OCI-LY7 (cell line): ENCODE data around the gene USB1. TPM values are rescaled to one million over a fixed set of nuclear protein-coding genes. Genes with fewer than 3 reads are reported as not detected.

ENCODE experiments used
- BruUV-seq: library from RNA; stranded (reverse); fragments of 400-500 nt; replicated peaks from 2 replicates; lab custom pipeline; 2021; lab: Mats Ljungman, UMichigan
- CTCF ChIA-PET: fragments of 300-600 bp; sonication (Branson Sonifier 250); formaldehyde crosslinking; loops from one replicate; lab custom pipeline; 2022; ENCODE audit warnings: antibody characterized with exemption; ENCODE audit not compliant: unreplicated experiment; lab: Charles Lee
- POLR2A ChIA-PET: fragments of 300-600 bp; sonication (Branson Sonifier 250); formaldehyde crosslinking; loops from one replicate; lab custom pipeline; 2022; ENCODE audit warnings: antibody characterized with exemption; lab: Charles Lee
- DNase-seq: peaks from one replicate; pipeline ENCODE4 v3.0.0-alpha.2; 2015; ENCODE audit warnings: low spot score
- H2AFZ ChIP-seq: fragments of 200-600 bp; sonication (generic), shearing (Covaris generic); 2 replicates; pipeline ENCODE4 v1.6.1; 2014; ENCODE audit warnings: mild to moderate bottlenecking, antibody characterized with exemption, low read length, moderate library complexity
- H3K27ac ChIP-seq: fragments of 200-600 bp; sonication (generic); 2 replicates; pipeline ENCODE4 v1.5.1; 2014; ENCODE audit warnings: mixed run types, low read depth, mild to moderate bottlenecking, moderate library complexity, low read length, inconsistent platforms; ENCODE audit not compliant: poor library complexity, severe bottlenecking
- H3K36me3 ChIP-seq: fragments of 200-600 bp; sonication (generic); 2 replicates; pipeline ENCODE4 v1.6.1; 2014; ENCODE audit warnings: mild to moderate bottlenecking, antibody characterized with exemption, low read length, moderate library complexity, mixed read lengths; ENCODE audit not compliant: insufficient read depth
- H3K4me1 ChIP-seq: fragments of 200-600 bp; sonication (generic); 2 replicates; pipeline ENCODE4 v1.5.1; 2014; ENCODE audit warnings: mild to moderate bottlenecking, low read length; ENCODE audit not compliant: insufficient read depth, poor library complexity, severe bottlenecking
- H3K4me2 ChIP-seq: fragments of 200-600 bp; sonication (generic); 2 replicates; pipeline ENCODE4 v1.6.1; 2014; ENCODE audit warnings: mild to moderate bottlenecking, low read length
- H3K4me3 ChIP-seq: fragments of 200-600 bp; sonication (generic); 2 replicates; pipeline ENCODE4 v1.5.1; 2014; ENCODE audit warnings: mild to moderate bottlenecking, low read depth, low read length; ENCODE audit not compliant: poor library complexity, severe bottlenecking
- H3K79me2 ChIP-seq: fragments of 200-600 bp; sonication (generic); 2 replicates; pipeline ENCODE4 v1.6.1; 2016; ENCODE audit warnings: low read depth, mild to moderate bottlenecking, low read length, moderate library complexity, mixed read lengths; ENCODE audit not compliant: insufficient read depth
- H3K9me2 ChIP-seq: fragments of 200-600 bp; sonication (generic); 2 replicates; pipeline ENCODE4 v1.6.1; 2016; ENCODE audit warnings: mild to moderate bottlenecking, low read length, mixed read lengths; ENCODE audit not compliant: insufficient read depth
- H3K9me3 ChIP-seq: fragments of 200-600 bp; sonication (generic); 2 replicates; pipeline ENCODE4 v1.6.1; 2014; ENCODE audit warnings: mild to moderate bottlenecking, mixed run types, low read length, mixed read lengths
- H4K20me1 ChIP-seq: fragments of 200-600 bp; sonication (generic); 2 replicates; pipeline ENCODE4 v1.6.1; 2014; ENCODE audit warnings: mild to moderate bottlenecking, antibody characterized with exemption, low read length, moderate library complexity, mixed read lengths; ENCODE audit not compliant: insufficient read depth
- EZH2phosphoT487 ChIP-seq: fragments of 200-600 bp; sonication (generic); IDR thresholded peaks from 2 replicates; pipeline ENCODE4 v1.6.1; 2018; ENCODE audit warnings: low read depth, borderline replicate concordance, mild to moderate bottlenecking, mixed run types, antibody characterized with exemption, low read length, moderate library complexity, mixed read lengths
- intact Hi-C: fragments of 100-400 bp; cut with micrococcal nuclease; formaldehyde crosslinking; loops from one replicate; pipeline ENCODE4 v1.10.0; 2022; ENCODE audit not compliant: unreplicated experiment
- total RNA-seq, 2 experiments: library from RNA; depleted of rRNA in 1 of 2; stranded (reverse); fragments of >200 nt in 1 of 2; shearing (Covaris generic) in 1 of 2; gene quantifications; 2 replicates each; pipeline ENCODE4 v1.2.3, GENCODE V29; 2014 to 2022
- TF ChIP-seq, protein P1 (sequence below): fragments of 200-600 bp; sonication (generic); conservative IDR thresholded peaks from 2 replicates; pipeline ENCODE4 v1.5.1; 2014; ENCODE audit warnings: mild to moderate bottlenecking, antibody characterized with exemption, low read length, moderate library complexity, mixed read lengths

Gene USB1
- total RNA-seq, 2 experiments from 2014 or later: 12.5 to 48.3 TPM

DNA sequence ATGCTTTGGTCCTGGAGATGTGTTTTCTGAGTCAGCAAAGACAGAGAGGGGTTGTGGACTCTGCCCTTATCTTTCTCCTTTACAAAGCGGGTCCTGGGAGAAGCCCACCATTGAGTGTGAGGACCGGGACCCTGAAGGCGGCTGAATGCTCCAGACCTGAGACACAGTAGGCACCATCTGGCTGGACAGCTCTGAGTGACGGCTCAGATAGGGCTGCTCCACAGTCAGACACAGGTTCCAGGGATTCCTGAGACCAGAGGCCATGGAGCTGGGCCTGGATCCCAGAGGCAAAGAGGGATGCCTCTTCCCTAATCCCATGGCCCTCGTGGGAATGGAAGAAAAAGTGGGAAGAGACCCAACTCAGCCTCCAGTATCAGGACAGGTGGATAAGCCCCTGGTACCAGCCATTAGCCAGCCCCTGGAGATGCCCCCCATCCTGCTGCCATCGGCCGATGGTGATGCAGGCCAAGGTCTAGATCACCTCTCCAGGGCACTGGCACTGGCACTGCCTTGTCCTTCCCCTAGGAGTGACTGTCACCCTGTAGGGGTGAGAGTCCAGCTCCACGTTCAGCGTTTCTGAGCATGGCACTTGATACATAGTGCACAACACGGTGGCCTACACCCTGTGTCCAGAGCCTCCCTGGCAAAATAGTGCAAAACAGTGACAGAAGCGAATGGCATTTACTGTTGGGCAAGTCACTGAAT is 29.1 kb downstream of the USB1 start:
- DNase-seq: no peak
- no TSS peak for BruUV-seq
- no peak overlapping the region for H3K4me3 ChIP-seq
- H3K4me1 ChIP-seq: peaks cover 34% of the 10 kb centered on the region
- no peaks in the 10 kb centered on the region for H3K79me2 ChIP-seq
- no peak for TF ChIP-seq EZH2phosphoT487
- TF ChIP-seq, protein P1, sequence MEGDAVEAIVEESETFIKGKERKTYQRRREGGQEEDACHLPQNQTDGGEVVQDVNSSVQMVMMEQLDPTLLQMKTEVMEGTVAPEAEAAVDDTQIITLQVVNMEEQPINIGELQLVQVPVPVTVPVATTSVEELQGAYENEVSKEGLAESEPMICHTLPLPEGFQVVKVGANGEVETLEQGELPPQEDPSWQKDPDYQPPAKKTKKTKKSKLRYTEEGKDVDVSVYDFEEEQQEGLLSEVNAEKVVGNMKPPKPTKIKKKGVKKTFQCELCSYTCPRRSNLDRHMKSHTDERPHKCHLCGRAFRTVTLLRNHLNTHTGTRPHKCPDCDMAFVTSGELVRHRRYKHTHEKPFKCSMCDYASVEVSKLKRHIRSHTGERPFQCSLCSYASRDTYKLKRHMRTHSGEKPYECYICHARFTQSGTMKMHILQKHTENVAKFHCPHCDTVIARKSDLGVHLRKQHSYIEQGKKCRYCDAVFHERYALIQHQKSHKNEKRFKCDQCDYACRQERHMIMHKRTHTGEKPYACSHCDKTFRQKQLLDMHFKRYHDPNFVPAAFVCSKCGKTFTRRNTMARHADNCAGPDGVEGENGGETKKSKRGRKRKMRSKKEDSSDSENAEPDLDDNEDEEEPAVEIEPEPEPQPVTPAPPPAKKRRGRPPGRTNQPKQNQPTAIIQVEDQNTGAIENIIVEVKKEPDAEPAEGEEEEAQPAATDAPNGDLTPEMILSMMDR: no peak
- no peak overlapping the region for H3K27ac ChIP-seq
- no peaks in the 10 kb centered on the region for H3K9me3 ChIP-seq
- no peaks in the 10 kb centered on the region for H3K9me2 ChIP-seq
- intact Hi-C loops: no loop called here
- POLR2A ChIA-PET: interaction anchor here (0.8 kb wide), 1 partner anchor 100 kb away, joined by 3 read pairs; no protein-coding TSS in a partner anchor
- no peaks in the 10 kb centered on the region for H4K20me1 ChIP-seq
- H3K4me2 ChIP-seq: no peak overlapping the region
- CTCF ChIA-PET: no interaction called here
- no peak overlapping the region for H2AFZ ChIP-seq
- no peaks in the 10 kb centered on the region for H3K36me3 ChIP-seq

DNA sequence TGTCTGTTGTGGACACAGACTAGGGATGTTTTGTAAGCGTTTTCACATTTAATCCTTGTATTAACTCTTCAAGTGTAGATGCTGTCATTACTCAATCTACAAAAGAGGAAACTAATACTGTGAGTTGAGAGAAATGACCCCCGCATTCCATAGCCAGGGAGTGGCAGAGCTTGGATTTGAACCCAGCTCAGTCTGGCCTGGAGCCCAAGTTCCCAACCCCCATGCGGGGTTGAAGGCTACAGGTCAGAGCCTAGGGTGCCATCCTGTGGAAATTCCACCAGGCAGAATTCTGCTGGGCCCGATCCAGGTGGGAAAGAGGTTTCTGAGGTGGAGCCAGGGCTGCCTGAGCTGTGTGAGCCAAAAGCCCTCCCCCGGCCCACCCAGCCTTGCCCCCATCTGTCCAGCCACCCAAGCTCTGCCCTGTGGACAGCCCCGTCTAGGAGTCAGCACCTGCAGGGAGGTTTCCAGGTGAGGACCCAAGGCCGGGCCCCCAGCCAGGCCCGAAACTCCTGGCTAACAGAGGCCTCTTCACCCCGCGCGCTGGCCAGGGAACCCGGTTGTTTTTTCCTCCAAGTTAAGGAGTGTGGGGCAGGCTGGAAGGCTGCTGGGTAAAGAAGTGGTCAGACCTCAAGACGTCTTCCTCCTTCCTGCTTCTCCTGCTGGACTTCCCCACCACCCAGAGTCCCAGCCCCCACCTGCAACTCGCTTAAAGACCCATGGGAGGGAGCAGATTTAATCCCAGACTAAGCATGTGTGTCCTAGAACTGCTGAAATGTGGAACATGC is 30.0 kb downstream of the USB1 start:
- Histone ChIP-seq H3K9me2 (no peaks in the 10 kb centered on the region), H3K4me3 (no peak overlapping the region), H3K9me3 (no peaks in the 10 kb centered on the region), H3K27ac (no peak overlapping the region), H3K4me2 (no peak overlapping the region), H3K4me1 (peaks cover 43% of the 10 kb centered on the region), H2AFZ (no peak overlapping the region), H4K20me1 (no peaks in the 10 kb centered on the region), H3K79me2 (no peaks in the 10 kb centered on the region), H3K36me3 (no peaks in the 10 kb centered on the region)
- ChIA-PET CTCF (interaction anchor here (0.6 kb wide), 1 partner anchor 619 kb away, joined by 10 read pairs; no protein-coding TSS in a partner anchor), POLR2A (interaction anchor here (0.8 kb wide), 1 partner anchor 99 kb away, joined by 3 read pairs; no protein-coding TSS in a partner anchor)
- no peak for DNase-seq
- intact Hi-C loops: no loop called here
- no peak for TF ChIP-seq EZH2phosphoT487
- TF ChIP-seq, protein P1: no peak
- BruUV-seq: no TSS peak
